RWPE1 (cell line): ENCODE results near the gene PCOLCE2.

Source experiments
- CTCF ChIA-PET: fragments of 350-600 bp; sonication (Branson Sonifier 250); formaldehyde crosslinking; extraction: SDS; loops from one replicate; lab custom pipeline; 2021; lab: Yijun Ruan, JAX
- POLR2A ChIA-PET: fragments of 400-600 bp; formaldehyde crosslinking; extraction: SDS; loops from one replicate; lab custom pipeline; 2020; ENCODE audit warnings: antibody characterized with exemption; ENCODE audit not compliant: low non-redundant PET; lab: Yijun Ruan, JAX
- DNase-seq: peaks from one replicate; pipeline ENCODE4 v3.0.0; 2012; ENCODE audit warnings: low spot score
- H3K27ac ChIP-seq: fragments of 450-650 bp; 2 replicates; pipeline ENCODE4 v1.5.1; 2017
- TF ChIP-seq, protein P1 (sequence below): fragments of 450-650 bp; conservative IDR thresholded peaks from 2 replicates; pipeline ENCODE4 v1.5.1; 2017; ENCODE audit warnings: low read depth, mild to moderate bottlenecking

The PCOLCE2 gene

DNA sequence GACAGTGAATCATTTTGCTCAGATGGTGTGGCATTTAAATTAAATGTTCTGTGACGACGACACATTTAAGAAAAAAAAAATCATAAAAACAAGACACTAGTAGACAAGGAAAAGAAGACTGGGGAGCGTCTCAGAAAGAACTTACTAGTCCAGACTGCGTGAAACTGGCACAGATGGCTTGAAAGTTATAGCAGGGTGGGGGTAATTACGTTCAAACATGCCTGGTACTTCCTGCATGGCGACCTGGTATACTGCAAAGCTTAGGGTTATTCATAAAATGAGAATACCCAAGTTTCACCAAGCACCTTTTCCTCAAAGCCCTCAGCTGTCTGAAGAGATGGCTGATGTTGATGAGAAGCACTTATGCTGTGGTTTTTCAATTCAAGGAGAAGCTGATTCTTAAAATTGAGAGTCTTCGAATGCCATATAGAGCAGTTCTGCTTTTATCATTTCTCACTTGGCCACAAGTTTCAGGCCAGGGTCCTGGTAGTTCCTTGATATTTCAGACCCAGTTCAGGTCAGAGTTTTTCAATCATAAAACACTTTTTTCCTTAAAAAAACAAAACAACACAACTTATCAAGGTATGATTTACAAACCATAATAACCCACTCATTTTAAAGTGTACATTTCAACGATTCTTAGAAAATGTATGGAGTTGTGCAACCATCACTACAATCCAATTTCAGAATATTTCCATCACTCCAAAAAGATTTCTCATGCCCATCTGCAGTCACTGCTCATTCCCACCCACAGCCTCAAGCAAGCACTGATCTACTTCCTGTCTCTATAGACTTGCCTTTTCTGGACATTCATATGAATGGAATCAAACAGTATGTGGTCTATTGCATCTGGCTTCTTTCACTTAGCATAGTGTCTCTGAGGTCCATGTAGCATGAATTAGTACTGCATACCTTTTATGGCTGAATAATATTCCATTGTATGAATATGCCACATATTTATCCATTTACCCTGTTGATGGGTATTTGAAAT lies 24.7 kb downstream of the PCOLCE2 start:
- ChIA-PET CTCF (interaction anchor here (0.7 to 2.5 kb wide), 4 partner anchors 11 to 1448 kb away, joined by 3 to 12 read pairs (median 4); no protein-coding TSS in a partner anchor), POLR2A (no interaction called here)
- no peak for DNase-seq
- TF ChIP-seq, protein P1, sequence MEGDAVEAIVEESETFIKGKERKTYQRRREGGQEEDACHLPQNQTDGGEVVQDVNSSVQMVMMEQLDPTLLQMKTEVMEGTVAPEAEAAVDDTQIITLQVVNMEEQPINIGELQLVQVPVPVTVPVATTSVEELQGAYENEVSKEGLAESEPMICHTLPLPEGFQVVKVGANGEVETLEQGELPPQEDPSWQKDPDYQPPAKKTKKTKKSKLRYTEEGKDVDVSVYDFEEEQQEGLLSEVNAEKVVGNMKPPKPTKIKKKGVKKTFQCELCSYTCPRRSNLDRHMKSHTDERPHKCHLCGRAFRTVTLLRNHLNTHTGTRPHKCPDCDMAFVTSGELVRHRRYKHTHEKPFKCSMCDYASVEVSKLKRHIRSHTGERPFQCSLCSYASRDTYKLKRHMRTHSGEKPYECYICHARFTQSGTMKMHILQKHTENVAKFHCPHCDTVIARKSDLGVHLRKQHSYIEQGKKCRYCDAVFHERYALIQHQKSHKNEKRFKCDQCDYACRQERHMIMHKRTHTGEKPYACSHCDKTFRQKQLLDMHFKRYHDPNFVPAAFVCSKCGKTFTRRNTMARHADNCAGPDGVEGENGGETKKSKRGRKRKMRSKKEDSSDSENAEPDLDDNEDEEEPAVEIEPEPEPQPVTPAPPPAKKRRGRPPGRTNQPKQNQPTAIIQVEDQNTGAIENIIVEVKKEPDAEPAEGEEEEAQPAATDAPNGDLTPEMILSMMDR, result no peak
- peak overlapping the region; percentile 81; the same call in 1 of the 2 replicates for H3K27ac ChIP-seq

DNA sequence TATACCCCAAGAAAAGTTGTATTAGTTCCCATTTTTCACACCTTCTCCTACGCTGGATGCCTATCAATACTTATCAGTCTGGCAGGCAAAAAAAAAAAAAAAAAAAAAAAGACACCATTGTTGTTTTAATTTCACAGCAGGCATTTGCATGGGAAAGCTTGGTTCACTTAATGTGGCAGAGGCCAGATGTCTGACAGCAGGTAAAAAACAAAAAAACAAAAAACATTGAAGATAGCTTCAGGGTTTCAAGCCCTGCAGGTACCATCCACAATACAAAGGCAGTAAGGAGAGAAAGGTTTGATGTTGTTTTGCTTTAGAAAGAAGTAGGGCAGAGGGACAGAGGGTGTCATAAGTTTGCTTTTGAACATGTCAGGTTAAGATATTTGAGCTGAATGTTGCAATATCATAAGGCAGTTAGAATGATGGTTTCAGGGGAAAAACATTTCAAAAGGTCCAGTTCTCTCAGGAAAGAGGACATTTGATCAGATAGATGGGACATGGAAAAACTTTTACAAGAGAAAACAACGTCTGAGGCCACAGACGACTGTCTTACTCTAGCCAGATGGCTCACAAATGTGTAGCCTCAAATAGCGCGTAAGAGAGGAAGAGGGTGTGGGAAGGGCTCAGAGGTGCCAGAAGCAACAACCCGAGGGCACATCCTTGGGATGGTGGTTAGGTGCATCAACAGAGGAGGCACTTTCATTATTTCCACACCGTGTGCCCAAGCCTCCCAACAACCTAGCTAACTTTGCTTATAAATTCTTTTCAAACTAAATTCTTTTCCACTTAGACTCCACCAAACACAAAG lies 25.7 kb downstream of the PCOLCE2 start:
- DNase-seq, result peak; percentile 62
- H3K27ac ChIP-seq, result peak overlapping the region; percentile 81
- TF ChIP-seq, protein P1, result no peak
- ChIA-PET POLR2A (no interaction called here), CTCF (interaction anchor here (0.7 to 2.5 kb wide), 4 partner anchors 10 to 1447 kb away, joined by 3 to 12 read pairs (median 4); no protein-coding TSS in a partner anchor)

DNA sequence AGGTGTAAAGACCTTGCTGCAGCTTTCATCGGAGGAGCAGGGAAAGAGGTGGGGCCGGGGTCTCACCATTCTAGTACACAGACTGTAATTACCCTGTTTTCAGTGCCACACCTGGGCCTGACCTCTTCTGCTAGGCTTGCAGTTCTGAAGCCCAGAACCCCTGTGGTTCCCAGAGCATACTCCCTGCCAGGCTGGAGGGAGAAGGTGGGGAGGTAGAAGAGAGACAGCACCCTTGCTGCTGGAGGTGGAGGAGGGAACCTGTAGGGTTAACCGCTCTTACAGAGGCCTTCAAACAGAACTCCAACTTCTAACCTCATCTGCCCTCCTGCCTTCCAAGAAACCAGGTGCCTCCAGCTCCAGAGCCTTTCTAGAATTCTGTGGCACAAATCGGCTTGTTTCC lies 27.0 kb downstream of the PCOLCE2 start:
- POLR2A ChIA-PET, result no interaction called here
- H3K27ac ChIP-seq, result peak overlapping the region; percentile 6; the same call in 1 of the 2 replicates
- TF ChIP-seq, protein P1, result no peak
- CTCF ChIA-PET, result interaction anchor here (2.5 kb wide), 1 partner anchor 33 kb away, joined by 12 read pairs; no protein-coding TSS in a partner anchor
- DNase-seq, result no peak

- ChIA-PET CTCF (no interaction called here), POLR2A (no interaction called here)
- TF ChIP-seq, protein P1, result no peak
- H3K27ac ChIP-seq, result no peak overlapping the region
- no peak for DNase-seq
Measured at GRCh38 chr3:142858043-142858442, 30.8 kb downstream of the PCOLCE2 start.

DNA sequence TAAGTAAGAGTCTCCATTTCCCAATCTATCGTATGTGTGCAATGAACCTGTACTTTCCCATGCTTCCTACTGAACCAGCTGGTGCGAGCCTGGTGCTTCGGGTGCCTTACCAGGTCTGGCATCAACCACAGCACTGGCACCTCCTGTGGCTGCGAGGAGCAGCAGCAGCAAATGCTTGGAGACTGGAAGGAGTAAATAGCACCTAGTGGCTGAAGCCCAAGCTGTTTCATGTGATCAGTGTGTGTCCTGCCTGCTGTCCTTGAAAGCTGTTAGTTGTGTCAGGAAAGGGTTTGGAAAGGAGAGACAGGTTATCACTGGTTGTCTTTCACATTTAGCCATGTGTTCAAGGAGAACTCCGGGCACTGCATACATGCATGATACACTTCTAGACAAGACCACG lies 31.8 kb downstream of the PCOLCE2 start:
- no peak for DNase-seq
- ChIA-PET CTCF (interaction anchor here (0.6 to 1.3 kb wide), 5 partner anchors 22 to 591 kb away, joined by 3 to 8 read pairs (median 3); no protein-coding TSS in a partner anchor), POLR2A (no interaction called here)

More for the DNA sequence above, 31.8 kb downstream of the PCOLCE2 start:
- no peak overlapping the region for H3K27ac ChIP-seq
- TF ChIP-seq, protein P1, result no peak
